GM21360 (cell line): ENCODE data around the gene SACS.
"Not testable (repeated sequence)": the region's sequence is repeated elsewhere in the genome, so short reads cannot be mapped to it uniquely, and the experiment has no call there.

Experiments used
- ATAC-seq: cut with Tn5 transposase; IDR thresholded peaks from one replicate; pipeline ENCODE4 v1.9.1; 2021; ENCODE audit warnings: mild to moderate bottlenecking, moderate library complexity; ENCODE audit not compliant: unreplicated experiment

SACS gene

DNA sequence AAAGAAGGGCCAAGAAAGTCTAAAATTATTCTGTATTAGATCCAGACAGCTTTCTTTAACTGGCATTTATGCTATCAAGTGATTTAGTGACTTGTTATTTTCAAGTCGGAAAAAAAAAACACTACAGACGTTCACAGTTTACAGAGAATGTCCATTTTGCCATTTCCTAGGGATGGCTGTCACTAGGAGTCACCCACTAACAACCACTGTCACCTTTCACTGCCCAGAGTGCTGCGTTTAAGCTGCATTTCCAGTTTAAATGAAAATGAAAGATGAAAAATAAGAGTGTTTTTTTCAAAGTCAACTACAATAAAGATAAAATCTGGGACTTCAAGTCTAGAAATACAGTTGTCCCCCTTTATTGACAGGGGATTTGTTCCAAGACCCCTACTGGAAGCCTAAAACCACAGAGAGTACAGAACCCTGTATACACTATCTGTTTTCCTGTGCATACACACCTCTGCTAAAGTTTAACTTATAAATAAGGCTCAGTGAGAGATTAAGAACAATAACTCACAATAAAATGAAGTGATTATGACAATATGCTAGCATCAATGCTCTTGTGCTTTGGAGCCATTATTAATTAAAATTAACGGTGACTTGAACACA lies 112.5 kb downstream of the SACS start:
- ATAC-seq: no peak

GRCh38 chr13:23319883-23320224 lies 113.6 kb downstream of the SACS start:
- no peak for ATAC-seq

DNA sequence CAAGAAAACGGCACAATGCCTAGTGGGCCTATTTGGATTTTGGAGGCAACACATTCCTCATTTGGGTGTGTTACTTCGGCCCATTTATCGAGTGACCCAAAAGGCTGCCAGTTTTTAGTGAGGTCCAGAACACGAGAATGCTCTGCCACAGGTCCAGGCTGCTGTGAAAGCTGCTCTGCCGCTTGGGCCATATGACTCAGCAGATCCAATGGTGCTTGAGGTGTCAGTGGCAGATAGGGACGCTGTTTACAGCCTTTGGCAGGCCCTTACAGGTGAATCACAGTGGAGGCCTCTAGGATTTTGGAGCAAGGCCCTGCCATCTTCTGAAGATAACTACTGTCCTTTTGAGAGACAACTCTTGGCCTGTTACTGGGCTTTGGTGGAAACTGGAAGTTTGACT lies 118.7 kb downstream of the SACS start:
- ATAC-seq: not testable (repeated sequence)

DNA sequence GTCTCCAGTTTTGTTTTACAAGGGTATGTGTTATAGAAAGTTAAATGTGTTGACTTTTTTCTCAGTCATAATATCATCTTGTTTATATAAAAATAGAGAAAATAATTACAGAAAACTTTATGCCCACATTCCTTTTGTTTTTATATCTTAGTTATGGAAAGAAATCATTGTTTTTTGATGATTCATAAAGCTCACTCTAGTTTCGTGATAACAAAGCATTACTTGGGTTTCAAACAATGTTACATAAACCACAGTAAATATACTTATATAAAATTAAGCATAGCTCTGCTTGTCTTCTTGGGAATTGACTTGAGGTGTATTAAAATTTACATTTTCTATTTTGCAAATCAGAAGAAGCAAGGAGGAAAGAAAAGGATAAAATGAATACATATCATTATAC lies 140.9 kb downstream of the SACS start:
- no peak for ATAC-seq

GRCh38 chr13:23289917-23290357 lies 143.6 kb downstream of the SACS start:
- no peak for ATAC-seq

GRCh38 chr13:23288995-23289394 lies 144.5 kb downstream of the SACS start:
- no peak for ATAC-seq

GRCh38 chr13:23288564-23288963 lies 144.9 kb downstream of the SACS start:
- no peak for ATAC-seq

- no peak for ATAC-seq
Observed at GRCh38 chr13:23279321-23279720, 154.2 kb downstream of the SACS start.
